Kidney capillary endothelial cell (primary cell): ENCODE results near the gene MFSD6.
"Not testable (repeated sequence)": the region's sequence is repeated elsewhere in the genome, so short reads cannot be mapped to it uniquely, and the experiment has no call there.

ENCODE experiments used
- DNase-seq: peaks from one replicate; pipeline ENCODE4 v3.0.0-alpha.2; 2018; ENCODE audit warnings: low spot score

MFSD6 gene

GRCh38 chr2:190407662-190408537 is at the start of gene MFSD6:
MFSD6 (plus strand) TSS chr2:190408355; CDS start chr2:190436030, 27,675 bp downstream.
- DNase-seq = no peak

GRCh38 chr2:190358655-190359448 is 49.3 kb upstream of the MFSD6 start:
- not testable (repeated sequence) for DNase-seq

- DNase-seq = no peak
These were observed 47.6 kb upstream of the MFSD6 start for GRCh38 chr2:190360561-190360960.

GRCh38 chr2:190360965-190361364 is 47.2 kb upstream of the MFSD6 start:
- no peak for DNase-seq

GRCh38 chr2:190361572-190361971 is 46.6 kb upstream of the MFSD6 start:
- no peak for DNase-seq

GRCh38 chr2:190362894-190363293 is 45.3 kb upstream of the MFSD6 start:
- DNase-seq = no peak

- DNase-seq = no peak
These were observed 42.5 kb upstream of the MFSD6 start for GRCh38 chr2:190365499-190366204.

GRCh38 chr2:190366248-190366753 is 41.9 kb upstream of the MFSD6 start:
- no peak for DNase-seq

GRCh38 chr2:190367091-190367490 is 41.1 kb upstream of the MFSD6 start:
- DNase-seq = no peak

- no peak for DNase-seq
These were observed 38.5 kb upstream of the MFSD6 start for GRCh38 chr2:190369635-190370034.

- DNase-seq = no peak
These were observed 32.1 kb upstream of the MFSD6 start for GRCh38 chr2:190376083-190376482.

GRCh38 chr2:190376591-190377245 is 31.4 kb upstream of the MFSD6 start:
- no peak for DNase-seq

GRCh38 chr2:190378880-190379237 is 29.3 kb upstream of the MFSD6 start:
- no peak for DNase-seq

- no peak for DNase-seq
These were observed 28.7 kb upstream of the MFSD6 start for GRCh38 chr2:190379249-190379964.

GRCh38 chr2:190380962-190381412 is 27.2 kb upstream of the MFSD6 start:
- DNase-seq = no peak

- peak; percentile 28 for DNase-seq
These were observed 25.3 kb upstream of the MFSD6 start for GRCh38 chr2:190382851-190383250.

- DNase-seq = no peak
These were observed 20.7 kb upstream of the MFSD6 start for GRCh38 chr2:190387422-190387821.

GRCh38 chr2:190396271-190396670 is 11.9 kb upstream of the MFSD6 start:
- no peak for DNase-seq

- DNase-seq = no peak
These were observed 5.1 kb upstream of the MFSD6 start for GRCh38 chr2:190402986-190403603.

GRCh38 chr2:190404487-190404886 is 3.7 kb upstream of the MFSD6 start:
- no peak for DNase-seq

- no peak for DNase-seq
These were observed 3.1 kb upstream of the MFSD6 start for GRCh38 chr2:190405070-190405469.
